ENCODE results near the gene ARHGAP8. TPM values are rescaled to one million over a fixed set of nuclear protein-coding genes. Genes with fewer than 3 reads are reported as not detected.

ARHGAP8 gene
- total RNA-seq = 0.17 and 0.37 TPM in 2 replicates
- not detected for total RNA-seq (2013)
- 0.12 TPM in 1 of 2 replicates, not detected in the other for polyA plus RNA-seq
- polyA minus RNA-seq = 0.50 TPM in 1 of 2 replicates, not detected in the other

DNA sequence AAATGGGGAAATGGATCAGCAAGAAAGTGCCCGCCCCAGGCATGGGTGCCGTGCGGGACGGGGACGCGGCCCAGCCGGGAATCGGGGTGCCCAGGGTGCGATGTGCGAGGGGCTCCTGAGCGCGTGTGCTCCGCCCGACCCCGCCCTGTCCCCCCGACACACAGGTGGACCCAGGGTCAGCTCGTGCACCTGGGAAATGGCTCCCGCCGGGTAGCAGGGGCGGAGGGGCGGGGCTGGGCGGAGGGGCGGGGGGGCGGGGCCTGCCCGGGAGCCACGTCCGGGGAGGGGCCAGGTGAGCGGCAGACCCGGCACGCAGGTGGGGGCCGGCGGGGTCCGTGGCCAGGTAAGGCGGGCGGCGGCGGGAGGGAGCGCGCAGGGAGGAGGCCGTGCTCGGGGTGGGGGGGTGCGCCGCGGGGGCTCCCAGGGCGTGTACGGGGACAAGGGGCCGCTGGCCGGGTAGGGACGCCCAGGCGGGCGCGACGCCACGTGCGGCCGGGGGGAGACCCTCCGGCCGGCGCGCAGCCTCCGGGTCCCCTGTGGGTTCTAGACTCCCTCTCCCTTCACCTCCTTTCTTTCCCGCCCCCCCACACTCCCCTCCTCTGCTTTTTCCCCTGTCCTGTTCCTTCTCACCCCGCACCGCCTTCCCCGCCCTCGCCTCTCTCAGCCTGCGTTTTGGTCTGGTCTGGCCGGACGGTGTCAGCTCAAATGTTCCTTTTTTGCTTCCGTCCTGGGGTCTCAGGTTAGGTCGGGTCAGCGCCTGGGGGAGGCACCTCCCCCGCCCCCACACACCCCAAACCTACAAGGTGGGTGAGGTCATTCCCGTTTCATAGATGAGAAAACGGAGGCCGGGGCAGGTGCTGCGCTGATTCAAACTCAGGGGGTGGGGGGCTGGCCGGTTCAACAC, at the start of gene ARHGAP8:
Gene ARHGAP8 (plus strand): TSS at position 291 of the 904 bp plus-strand sequence. CDS start 33,953 bp downstream, outside the sequence.
- H3K9me3 Mint-ChIP-seq (ENCODE audit: insufficient read depth) = no peaks in the 10 kb centered on the region
- CTCF ChIA-PET = no interaction called here
- DNase-seq (no peak), ATAC-seq (ENCODE audit: low read depth) (peak; percentile 33)
- peak within 1 kb of the TSS; percentile 78 for H3K4me3 Mint-ChIP-seq
- H3K9me3 ChIP-seq (ENCODE audit: control extremely low read depth in 1 of 3, control insufficient read depth in 2 of 3, insufficient read depth in 1 of 3, low read length in 2 of 3) = peaks cover 0 to 22% (median 0%) of the 10 kb centered on the region in 3 donors
- H3K79me2 ChIP-seq (ENCODE audit: control insufficient read depth, insufficient read depth, low read length) = no peaks in the 10 kb centered on the region
- H3K27me3 Mint-ChIP-seq = peaks cover 43% of the 10 kb centered on the region
- peaks cover 2% of the 10 kb centered on the region for H3K4me1 Mint-ChIP-seq
- 5% methylated on average over 61 of the region's 78 CpGs for WGBS (ENCODE audit: insufficient coverage)
- H3K9ac ChIP-seq (ENCODE audit: low read length) = peak within 1 kb of the TSS; percentile 26
- H2AFZ ChIP-seq (ENCODE audit: insufficient read depth, low read depth, low read length, poor library complexity, severe bottlenecking) = no peak within 1 kb of the TSS
- POLR2A ChIA-PET = no interaction called here
- intact Hi-C loops (cut with micrococcal nuclease) = no loop called here
- no peak within 1 kb of the TSS for H3K27ac Mint-ChIP-seq
- peaks cover 7 to 8% of the 10 kb centered on the region in 2 donors for H3K4me1 ChIP-seq (ENCODE audit: control insufficient read depth in 2 of 2, insufficient read depth in 2 of 2, low read length in 2 of 2)
- peaks cover 0 to 46% (median 19%) of the 10 kb centered on the region in 4 experiments for H3K27me3 ChIP-seq (replicated peaks in 1 of 4; ENCODE audit: control extremely low read depth in 1 of 4, control insufficient read depth in 3 of 4, insufficient read depth in 4 of 4, low read length in 3 of 4)
- peak within 1 kb of the TSS; percentile 69 for H3K4me2 ChIP-seq (replicated peaks; ENCODE audit: low read depth, low read length, poor library complexity, severe bottlenecking)
- H3K27ac ChIP-seq (ENCODE audit: low read length in 2 of 2) = no peak within 1 kb of the TSS
- no peaks in the 10 kb centered on the region for H4K20me1 ChIP-seq (ENCODE audit: control insufficient read depth, insufficient read depth, low read length, poor library complexity, severe bottlenecking)
- TF ChIP-seq EZH2 (IDR thresholded peaks at IDR 0.05; ENCODE audit: borderline replicate concordance, insufficient read depth, low read depth, low read length, poor library complexity, severe bottlenecking) = no peak
- no peak for TF ChIP-seq CTCF (IDR thresholded peaks at IDR 0.05)
- no peaks in the 10 kb centered on the region for H3K36me3 ChIP-seq (replicated peaks in 1 of 2; ENCODE audit: control extremely low read depth in 1 of 2, control insufficient read depth in 1 of 2, extremely low read depth in 1 of 2, insufficient read depth in 2 of 2, low read length in 1 of 2)
- H3K4me3 ChIP-seq (ENCODE audit: control extremely low read depth in 1 of 5, extremely low read depth in 1 of 5, insufficient read depth in 1 of 5, low read depth in 2 of 5, low read length in 4 of 5) = peak within 1 kb of the TSS in 3 of 5 experiments; percentile 11 to 41 (median 29)

All from B cell (primary cell).